IMR-90 (cell line): ENCODE measurements around the gene KCNMA1. TPM values are rescaled to one million over a fixed set of nuclear protein-coding genes. Genes with fewer than 3 reads are reported as not detected.

Experiments used
- ATAC-seq: fragments of 200-7000 bp; cut with Tn5 transposase; 2 replicates; pipeline ENCODE4 v1.9.1; 2020; ENCODE audit warnings: low read depth, mild to moderate bottlenecking, moderate library complexity
- BruUV-seq: library from RNA; stranded (reverse); fragments of 400-500 nt; replicated peaks from 2 replicates; lab custom pipeline; 2021; lab: Mats Ljungman, UMichigan
- CTCF ChIA-PET: fragments of 300-600 bp; formaldehyde crosslinking; extraction: SDS; loops from one replicate; lab custom pipeline; 2021; ENCODE audit warnings: antibody characterized with exemption; lab: Yijun Ruan, JAX
- POLR2A ChIA-PET: fragments of 300-600 bp; sonication (Branson Sonifier 250); formaldehyde crosslinking; loops from one replicate; lab custom pipeline; 2022; ENCODE audit warnings: antibody characterized with exemption; ENCODE audit not compliant: unreplicated experiment; lab: Charles Lee
- DNase-seq: peaks from one replicate; pipeline ENCODE4 v3.0.0; 2013
- H2AFZ ChIP-seq: replicated peaks from 2 replicates; pipeline ENCODE3; 2013; ENCODE audit warnings: low read length, mild to moderate bottlenecking; ENCODE audit not compliant: poor library complexity
- H2AK5ac ChIP-seq: 2 replicates; pipeline ENCODE4 v1.6.1; 2013; ENCODE audit warnings: low read depth, low read length, inconsistent platforms
- H2AK9ac ChIP-seq: replicated peaks from 2 replicates; pipeline ENCODE3; 2013; ENCODE audit warnings: mild to moderate bottlenecking, low read depth, low read length, moderate library complexity; ENCODE audit not compliant: poor library complexity
- H2BK120ac ChIP-seq: 2 replicates; pipeline ENCODE4 v1.6.1; 2013; ENCODE audit warnings: low read depth, low read length, inconsistent platforms
- H2BK15ac ChIP-seq: 3 replicates; pipeline ENCODE4 v1.6.1; 2013; ENCODE audit warnings: low read depth, low read length, inconsistent platforms
- H2BK20ac ChIP-seq: 2 replicates; pipeline ENCODE4 v1.6.1; 2013; ENCODE audit warnings: low read depth, mild to moderate bottlenecking, inconsistent platforms, low read length, moderate library complexity
- H2BK5ac ChIP-seq: 2 replicates; pipeline ENCODE4 v1.6.1; 2013; ENCODE audit warnings: mild to moderate bottlenecking, low read depth, low read length, inconsistent platforms; ENCODE audit not compliant: poor library complexity, severe bottlenecking
- H3K14ac ChIP-seq: replicated peaks from 2 replicates; pipeline ENCODE4 v1.6.1; 2013; ENCODE audit warnings: low read depth, low read length, inconsistent platforms
- H3K18ac ChIP-seq: 2 replicates; pipeline ENCODE4 v1.6.1; 2013; ENCODE audit warnings: low read depth, low read length, control low read depth
- H3K23ac ChIP-seq: 2 replicates; pipeline ENCODE4 v1.6.1; 2013; ENCODE audit warnings: low read depth, low read length, inconsistent platforms
- H3K27ac ChIP-seq: 2 replicates; pipeline ENCODE4 v1.5.1; 2013; ENCODE audit warnings: mild to moderate bottlenecking, control low read depth, low read length; ENCODE audit not compliant: insufficient read depth
- H3K27me3 ChIP-seq: 2 replicates; pipeline ENCODE4 v1.6.1; 2013; ENCODE audit warnings: low read length; ENCODE audit not compliant: control insufficient read depth, insufficient read depth
- H3K36me3 ChIP-seq: 2 replicates; pipeline ENCODE4 v1.6.1; 2013; ENCODE audit warnings: low read length, mixed read lengths; ENCODE audit not compliant: control insufficient read depth, insufficient read depth
- H3K4ac ChIP-seq: 2 replicates; pipeline ENCODE4 v1.6.1; 2013; ENCODE audit warnings: low read depth, low read length, inconsistent platforms
- H3K4me1 ChIP-seq: 2 replicates; pipeline ENCODE4 v1.6.1; 2013; ENCODE audit warnings: low read length, mixed read lengths; ENCODE audit not compliant: control insufficient read depth, insufficient read depth
- H3K4me2 ChIP-seq: 2 replicates; pipeline ENCODE4 v1.6.1; 2013; ENCODE audit warnings: low read depth, mild to moderate bottlenecking, control low read depth, low read length, moderate library complexity
- H3K4me3 ChIP-seq: 2 replicates; pipeline ENCODE4 v1.5.1; 2013; ENCODE audit warnings: low read depth, mild to moderate bottlenecking, control low read depth, low read length, moderate library complexity; ENCODE audit not compliant: insufficient read depth
- H3K56ac ChIP-seq: 2 replicates; pipeline ENCODE4 v1.6.1; 2013; ENCODE audit warnings: low read length, inconsistent platforms; ENCODE audit not compliant: insufficient read depth; ENCODE audit errors: extremely low read depth
- H3K79me1 ChIP-seq, 2 experiments: 2 replicates each; pipeline ENCODE4 v1.6.1; 2013; ENCODE audit warnings: low read length in 2 of 2, inconsistent platforms in 1 of 2, low read depth in 1 of 2
- H3K9ac ChIP-seq: 2 replicates; pipeline ENCODE4 v1.6.1; 2013; ENCODE audit warnings: low read depth, low read length, control low read depth
- H3K9me1 ChIP-seq: 2 replicates; pipeline ENCODE4 v1.6.1; 2013; ENCODE audit warnings: low read length, inconsistent platforms; ENCODE audit not compliant: insufficient read depth
- H3K9me3 ChIP-seq: 2 replicates; pipeline ENCODE4 v1.6.1; 2013; ENCODE audit warnings: low read length; ENCODE audit not compliant: control insufficient read depth, insufficient read depth
- H4K20me1 ChIP-seq: 2 replicates; pipeline ENCODE4 v1.6.1; 2013; ENCODE audit warnings: low read length, inconsistent platforms; ENCODE audit not compliant: insufficient read depth
- H4K5ac ChIP-seq: 2 replicates; pipeline ENCODE4 v1.6.1; 2013; ENCODE audit warnings: mild to moderate bottlenecking, low read depth, low read length, control low read depth
- H4K8ac ChIP-seq, 2 experiments: 2 replicates each; pipeline ENCODE4 v1.6.1; 2013; ENCODE audit warnings: low read depth in 2 of 2, low read length in 2 of 2, control low read depth in 1 of 2, inconsistent platforms in 1 of 2
- H4K91ac ChIP-seq: 2 replicates; pipeline ENCODE4 v1.6.1; 2013; ENCODE audit warnings: low read depth, low read length, inconsistent platforms; ENCODE audit not compliant: insufficient read depth
- BHLHE40 ChIP-seq: fragments of 150-350 bp; IDR thresholded peaks from 2 replicates; pipeline ENCODE4 v1.6.1; 2016; ENCODE audit warnings: mild to moderate bottlenecking, low read depth, low read length
- CEBPB ChIP-seq: IDR thresholded peaks from 2 replicates; pipeline ENCODE4 v1.6.1; 2012; ENCODE audit warnings: low read depth, low read length, improper control_type of control experiment
- CHD1 ChIP-seq: IDR thresholded peaks from 2 replicates; pipeline ENCODE4 v1.6.1; 2012; ENCODE audit warnings: low read depth, low read length, improper control_type of control experiment
- ELK1 ChIP-seq: fragments of 150-350 bp; IDR thresholded peaks from 2 replicates; pipeline ENCODE4 v1.6.1; 2016; ENCODE audit warnings: low read depth, mild to moderate bottlenecking, low read length, moderate library complexity, borderline replicate concordance
- FOS ChIP-seq: fragments of 150-350 bp; IDR thresholded peaks from 2 replicates; pipeline ENCODE4 v1.6.1; 2016; ENCODE audit warnings: low read depth, low read length
- MAFK ChIP-seq: IDR thresholded peaks from 2 replicates; pipeline ENCODE4 v1.6.1; 2012; ENCODE audit warnings: low read depth, low read length, improper control_type of control experiment
- MAZ ChIP-seq: IDR thresholded peaks from 2 replicates; pipeline ENCODE4 v1.6.1; 2012; ENCODE audit warnings: low read depth, mild to moderate bottlenecking, low read length, improper control_type of control experiment, moderate library complexity, borderline replicate concordance
- MXI1 ChIP-seq: IDR thresholded peaks from 2 replicates; pipeline ENCODE4 v1.6.1; 2012; ENCODE audit warnings: low read depth, mild to moderate bottlenecking, low read length, moderate library complexity, borderline replicate concordance
- NFE2L2 ChIP-seq: fragments of 150-350 bp; IDR thresholded peaks from 2 replicates; pipeline ENCODE4 v1.6.1; 2016; ENCODE audit warnings: low read depth, mild to moderate bottlenecking, low read length
- POLR2A ChIP-seq: IDR thresholded peaks from 2 replicates; pipeline ENCODE4 v1.6.1; 2012; ENCODE audit warnings: mild to moderate bottlenecking, low read depth, low read length
- RAD21 ChIP-seq: IDR thresholded peaks from 2 replicates; pipeline ENCODE4 v1.6.1; 2012; ENCODE audit warnings: low read length, improper control_type of control experiment
- RCOR1 ChIP-seq: IDR thresholded peaks from 2 replicates; pipeline ENCODE4 v1.6.1; 2012; ENCODE audit warnings: mild to moderate bottlenecking, low read length, improper control_type of control experiment; ENCODE audit not compliant: insufficient replicate concordance
- RFX5 ChIP-seq: IDR thresholded peaks from 2 replicates; pipeline ENCODE4 v1.8.0; 2012; ENCODE audit warnings: low read depth, mild to moderate bottlenecking, low read length, moderate library complexity
- USF2 ChIP-seq: fragments of 150-350 bp; IDR thresholded peaks from 2 replicates; pipeline ENCODE4 v1.6.1; 2017; ENCODE audit warnings: mild to moderate bottlenecking, antibody characterized with exemption, low read length, low read depth
- WGBS, 2 experiments: methylation state at CpG; one replicate each; pipeline versions ENCODE4 v1.1.5 to v1.1.7; 2013; ENCODE audit warnings: missing lambda C conversion rate in 2 of 2; ENCODE audit not compliant: insufficient read length in 1 of 2; ENCODE audit errors: extremely low coverage in 2 of 2; 5-methylcytosine and 5-hydroxymethylcytosine counted together
- dilution Hi-C: fragments of 300-500 bp; cut with HindIII; formaldehyde crosslinking; loops from one replicate; pipeline ENCODE4 v1.14.3; 2018; ENCODE audit warnings: low sequenced_read_pairs; ENCODE audit not compliant: unreplicated experiment
- in situ Hi-C: fragments of 300-500 bp; cut with MboI; formaldehyde crosslinking; loops from 3 replicates; pipeline ENCODE4 v1.14.3; 2019; ENCODE audit warnings: low sequenced_read_pairs, inconsistent platforms, mixed read lengths
- intact Hi-C: fragments of 100-400 bp; cut with micrococcal nuclease; formaldehyde crosslinking; loops from 2 replicates; pipeline ENCODE4 v1.10.0; 2022
- polyA plus RNA-seq, 3 experiments: library from polyadenylated mRNA; depleted of rRNA; stranded (reverse); fragments of >200 nt; gene quantifications; 2 replicates each; pipeline ENCODE4 v1.2.3, GENCODE V29; 2012; ENCODE audit warnings: low replicate concordance in 1 of 3
- total RNA-seq: library from RNA; depleted of rRNA; stranded (reverse); fragments of >200 nt; gene quantifications from 2 replicates; pipeline ENCODE4 v1.2.3, GENCODE V29; 2012

The KCNMA1 gene
- total and polyA plus RNA-seq, 2 of the 4 experiments (the other 2 are of a cell fraction), result 25.6 to 29.6 TPM

GRCh38 chr10:77125231-77125630 lies 512.4 kb downstream of the KCNMA1 start:
- TF ChIP-seq MAFK, result no peak
- no peak for TF ChIP-seq POLR2A
- TF ChIP-seq ELK1, result no peak
- no peak for TF ChIP-seq NFE2L2
- TF ChIP-seq CHD1, result no peak
- no peak for TF ChIP-seq BHLHE40
- TF ChIP-seq MXI1, result no peak
- no peak for TF ChIP-seq RAD21
- TF ChIP-seq FOS, result no peak
- TF ChIP-seq RFX5, result no peak
- no peak for TF ChIP-seq CEBPB
- no peak for TF ChIP-seq MAZ
- no peak for TF ChIP-seq USF2
- no peak for TF ChIP-seq RCOR1
- BruUV-seq, result no TSS peak
- H3K79me1 ChIP-seq, result no peaks in the 10 kb centered on the region; a peak in 1 of 4 replicates
- no peak overlapping the region for H3K4me3 ChIP-seq
- ATAC-seq (no peak), DNase-seq (no peak)
- H3K9ac ChIP-seq, result no peak overlapping the region
- ChIA-PET POLR2A (no interaction called here), CTCF (no interaction called here)
- no peak overlapping the region for H2BK120ac ChIP-seq
- H3K9me1 ChIP-seq, result peaks cover 3% of the 10 kb centered on the region; the same call in 1 of the 2 replicates
- no peak overlapping the region for H3K23ac ChIP-seq
- H3K4ac ChIP-seq, result no peak overlapping the region
- H3K27me3 ChIP-seq, result no peaks in the 10 kb centered on the region
- H2BK20ac ChIP-seq, result no peak overlapping the region
- no peaks in the 10 kb centered on the region for H3K9me3 ChIP-seq
- H3K4me2 ChIP-seq, result no peak overlapping the region
- H2AK5ac ChIP-seq, result no peak overlapping the region
- no peak overlapping the region for H4K8ac ChIP-seq
- H2AK9ac ChIP-seq, result no peak overlapping the region
- no peak overlapping the region for H4K5ac ChIP-seq
- intact Hi-C loops, result no loop called here
- no peak overlapping the region for H2AFZ ChIP-seq
- H2BK5ac ChIP-seq, result no peak overlapping the region
- peaks cover 3% of the 10 kb centered on the region for H3K4me1 ChIP-seq
- dilution Hi-C loops, result no loop called here
- H2BK15ac ChIP-seq, result no peak overlapping the region
- no peak overlapping the region for H4K91ac ChIP-seq
- no peak overlapping the region for H3K18ac ChIP-seq
- H3K14ac ChIP-seq, result no peak overlapping the region
- 83% methylated on average over 2 of the region's 4 CpGs; no CpG with 5 or more reads in 1 of the 2 experiments for WGBS, 2 experiments
- H3K56ac ChIP-seq, result no peak overlapping the region
- no peaks in the 10 kb centered on the region for H3K36me3 ChIP-seq
- H3K27ac ChIP-seq, result no peak overlapping the region
- in situ Hi-C loops, result no loop called here
- no peaks in the 10 kb centered on the region for H4K20me1 ChIP-seq
